Epithelial cell of esophagus (primary cell): ENCODE measurements around the gene CADM1.

Source experiments
- DNase-seq: peaks from one replicate; pipeline ENCODE4 v3.0.0; 2010; ENCODE audit warnings: low read depth
- H3K4me3 ChIP-seq: 2 replicates; pipeline ENCODE4 v1.5.1; 2011; ENCODE audit warnings: mild to moderate bottlenecking, low read length, control low read depth
- CTCF ChIP-seq: IDR thresholded peaks from 2 replicates; pipeline ENCODE4 v1.5.1; 2011; ENCODE audit warnings: low read depth, mild to moderate bottlenecking, low read length, control low read depth, inconsistent platforms; ENCODE audit not compliant: insufficient read depth; ENCODE audit errors: missing control alignments

Gene CADM1

GRCh38 chr11:115525531-115526006, 21.4 kb upstream of the CADM1 start:
- no peak for TF ChIP-seq CTCF
- H3K4me3 ChIP-seq, result no peak overlapping the region

GRCh38 chr11:115524572-115524971, 20.4 kb upstream of the CADM1 start:
- no peak for DNase-seq
- TF ChIP-seq CTCF, result no peak
- H3K4me3 ChIP-seq, result no peak overlapping the region

More at GRCh38 chr11:115525531-115526006, 21.4 kb upstream of the CADM1 start:
- no peak for DNase-seq

- TF ChIP-seq CTCF, result no peak
- no peak overlapping the region for H3K4me3 ChIP-seq
- no peak for DNase-seq
Measured at GRCh38 chr11:115523727-115524399, 19.6 kb upstream of the CADM1 start.

- no peak for TF ChIP-seq CTCF
- no peak overlapping the region for H3K4me3 ChIP-seq
- no peak for DNase-seq
Measured at GRCh38 chr11:115522302-115522701, 18.1 kb upstream of the CADM1 start.

- no peak overlapping the region for H3K4me3 ChIP-seq
- TF ChIP-seq CTCF, result no peak
- DNase-seq, result no peak
Measured at GRCh38 chr11:115521825-115522224, 17.6 kb upstream of the CADM1 start.

GRCh38 chr11:115518983-115519628, 14.9 kb upstream of the CADM1 start:
- DNase-seq, result no peak
- TF ChIP-seq CTCF, result no peak
- no peak overlapping the region for H3K4me3 ChIP-seq
